Hematopoietic multipotent progenitor cell (in vitro differentiated cells): ENCODE data around the gene PIP5KL1. TPM values are rescaled to one million over a fixed set of nuclear protein-coding genes. Genes with fewer than 3 reads are reported as not detected.
"Not testable (repeated sequence)": the region's sequence is repeated elsewhere in the genome, so short reads cannot be mapped to it uniquely, and the experiment has no call there.

Source experiments
- DNase-seq, 3 donors: peaks; one replicate each; pipeline ENCODE4 v3.0.0-alpha.2; 2011 to 2015; ENCODE audit warnings: low read depth in 2 of 3, low spot score in 2 of 3
- total RNA-seq: library from RNA; depleted of rRNA; stranded (reverse); fragments of >200 nt; gene quantifications from one replicate; pipeline ENCODE4 v1.2.3, GENCODE V29; 2012

PIP5KL1 gene
- total RNA-seq, 1 donor, result 0.27 TPM

DNA sequence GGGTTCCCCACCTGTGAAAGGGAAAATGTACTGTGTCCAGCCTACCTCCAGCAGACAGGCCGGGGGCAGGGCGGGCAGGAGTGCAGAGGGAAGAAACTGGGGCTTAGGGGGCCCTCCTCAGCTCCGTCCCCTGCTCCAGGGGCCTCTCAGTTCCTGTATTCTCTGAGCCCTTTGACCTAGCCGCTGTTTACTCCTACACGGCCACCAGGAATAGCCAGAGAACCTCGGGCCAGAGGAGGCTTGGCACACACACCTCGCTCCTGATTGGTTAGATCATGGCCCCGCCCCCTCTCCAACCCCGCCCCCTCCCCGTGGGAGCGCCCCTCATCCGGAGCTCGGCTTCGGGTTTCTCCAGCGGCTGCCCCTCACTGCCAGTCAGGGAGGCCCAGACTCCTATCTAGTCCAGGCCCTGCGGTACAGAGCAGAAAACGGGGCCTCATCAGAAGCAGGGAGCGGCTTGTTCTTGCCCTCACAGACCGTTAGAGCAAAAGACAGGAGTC is 33.3 kb downstream of the PIP5KL1 start:
- peak in 2 of 3 donors; percentile 49 to 66 for DNase-seq

GRCh38 chr9:127896395-127897192 is 34.0 kb downstream of the PIP5KL1 start:
- DNase-seq, result no peak

GRCh38 chr9:127895811-127896210 is 34.8 kb downstream of the PIP5KL1 start:
- DNase-seq, result no peak

DNA sequence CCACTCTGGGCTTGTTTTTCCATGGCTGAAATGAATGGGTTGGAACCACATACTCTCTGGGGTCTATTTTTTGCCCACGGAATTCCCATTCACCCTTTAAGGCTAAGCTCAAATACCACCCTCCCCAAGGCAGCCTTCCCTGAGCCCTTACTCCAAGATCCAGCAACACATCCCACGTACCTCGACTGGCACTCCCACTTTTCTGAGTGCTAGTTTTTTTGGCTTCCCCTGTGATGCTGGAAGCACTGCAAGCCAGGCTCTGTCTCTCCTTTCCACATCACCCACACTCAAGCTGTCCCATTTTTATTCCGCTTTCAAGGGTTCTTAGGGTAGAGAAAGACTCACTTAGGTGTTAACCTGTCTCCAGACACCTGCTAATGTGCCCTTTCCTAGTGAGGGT is 37.2 kb downstream of the PIP5KL1 start:
- DNase-seq, result no peak

DNA sequence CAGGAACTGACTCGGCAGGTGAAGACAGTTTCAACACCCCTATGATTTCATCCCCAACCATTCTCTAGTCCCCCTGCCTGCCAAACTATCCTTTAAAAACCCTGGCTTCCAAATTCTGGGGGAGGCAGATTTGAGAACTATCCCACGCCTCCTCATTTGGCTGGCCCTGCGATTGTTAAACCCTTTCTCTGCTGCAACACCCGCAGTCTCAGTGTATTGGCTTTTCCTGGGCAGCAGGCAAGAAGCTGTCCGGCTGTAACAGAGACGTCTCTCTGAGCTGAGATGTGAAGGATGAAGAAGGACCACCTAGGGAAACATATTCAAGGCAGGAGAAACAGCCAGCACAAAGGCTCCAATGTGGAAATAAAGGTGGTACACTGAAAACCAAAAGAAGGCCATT is 37.7 kb downstream of the PIP5KL1 start:
- no peak for DNase-seq

GRCh38 chr9:127890053-127890452 is 40.5 kb downstream of the PIP5KL1 start:
- no peak for DNase-seq

- DNase-seq, result peak in 1 of 3 donors; percentile 38
Observed at GRCh38 chr9:127887792-127888191, 42.8 kb downstream of the PIP5KL1 start.

DNA sequence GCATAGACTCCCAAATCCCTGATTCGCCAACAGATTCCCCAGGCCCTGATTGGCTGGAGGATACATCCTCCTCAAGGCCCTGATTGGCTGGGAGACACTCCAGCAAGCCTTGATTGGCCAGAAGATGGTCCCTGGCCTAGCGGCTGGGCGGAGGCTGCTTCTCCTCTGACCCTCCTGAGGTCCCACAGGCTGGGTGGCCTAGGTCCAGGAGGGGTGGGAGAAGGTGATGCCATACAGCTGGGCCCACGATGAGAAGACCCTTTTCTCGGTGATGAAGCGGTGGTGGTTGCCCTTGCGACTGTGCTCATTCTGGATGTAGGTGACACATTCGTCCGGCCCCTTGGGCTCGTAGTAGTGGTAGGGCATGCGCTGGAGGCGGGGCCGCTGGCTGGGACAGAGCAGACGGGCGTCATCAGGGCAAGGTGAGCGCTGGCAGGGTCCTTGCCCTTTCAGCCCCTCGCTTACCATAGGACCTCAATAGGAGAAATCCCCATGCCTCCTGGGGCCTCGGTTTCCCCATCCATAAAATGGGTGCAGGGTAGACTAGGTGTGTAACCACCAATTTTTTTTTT is 44.1 kb downstream of the PIP5KL1 start:
- DNase-seq, result no peak

- no peak for DNase-seq
Observed at GRCh38 chr9:127885508-127886281, 44.9 kb downstream of the PIP5KL1 start.

DNA sequence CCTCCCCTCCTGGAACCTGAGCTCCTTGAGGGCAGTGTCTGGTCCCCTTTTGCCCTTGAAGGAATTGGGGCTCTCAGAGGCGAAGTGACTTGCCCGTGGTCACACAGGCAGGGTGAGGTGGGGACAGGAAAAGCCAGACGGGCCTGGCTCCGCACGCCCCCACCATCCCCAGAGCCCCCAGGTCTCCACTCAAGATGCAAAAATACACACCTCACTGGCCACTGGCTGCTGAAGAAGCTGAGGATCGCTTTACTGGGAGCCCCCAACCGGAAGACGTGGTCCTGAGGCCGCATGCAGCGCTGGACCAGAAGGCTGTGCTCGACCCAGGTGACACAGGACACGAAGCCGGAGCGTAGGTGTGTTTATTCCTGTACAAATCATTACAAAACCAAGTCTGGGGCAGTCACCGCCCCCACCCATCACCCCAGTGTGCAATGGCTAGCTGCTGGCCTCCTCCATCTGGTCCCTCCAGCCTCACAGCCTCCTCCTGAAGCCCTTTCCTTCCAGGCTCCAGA is 45.5 kb downstream of the PIP5KL1 start:
- no peak for DNase-seq

DNA sequence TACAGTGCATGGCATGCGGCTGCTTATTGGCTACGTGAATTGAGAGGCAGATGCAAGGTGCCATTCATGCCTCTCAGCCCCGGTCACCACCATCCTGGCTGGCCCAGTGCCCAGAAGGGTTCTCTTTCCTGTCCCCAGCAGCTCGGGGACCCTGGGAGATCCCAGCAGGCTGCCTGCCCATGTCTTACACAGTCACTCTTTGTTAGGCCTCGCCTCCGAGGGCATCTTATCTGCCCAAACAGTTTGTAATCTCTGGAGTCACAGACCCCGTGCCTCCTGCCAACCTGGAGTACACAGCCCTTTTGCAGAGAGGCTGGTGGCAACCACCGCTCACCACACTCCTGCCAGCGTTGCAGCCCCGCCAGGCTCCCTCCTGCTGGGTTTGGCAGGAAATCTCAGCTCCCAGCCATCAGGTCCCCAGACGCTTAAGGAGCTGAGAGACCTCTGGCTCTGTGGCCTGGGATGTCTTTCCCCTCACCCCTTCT is 46.1 kb downstream of the PIP5KL1 start:
- peak in 2 of 3 donors; percentile 95 to 99 for DNase-seq

DNA sequence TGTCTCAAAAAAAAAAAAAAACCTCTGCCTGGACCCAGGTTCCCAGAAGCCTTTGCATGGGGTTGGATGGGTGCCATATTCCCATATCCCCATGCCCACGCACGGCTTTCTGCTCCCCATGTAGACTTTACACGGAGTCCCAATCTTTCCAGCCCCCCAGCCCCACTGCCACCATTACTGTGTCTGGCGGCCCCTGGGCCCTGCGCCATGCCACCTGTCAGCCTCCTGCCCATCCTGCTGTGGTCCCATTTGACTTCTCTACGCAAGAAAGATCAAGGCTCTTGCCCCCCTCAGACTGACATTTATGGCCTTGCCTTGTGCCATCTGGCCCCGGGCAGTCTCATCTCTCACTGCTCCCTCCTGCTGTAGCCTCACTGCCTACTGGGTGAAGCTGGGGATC is 46.6 kb downstream of the PIP5KL1 start:
- no peak for DNase-seq

DNA sequence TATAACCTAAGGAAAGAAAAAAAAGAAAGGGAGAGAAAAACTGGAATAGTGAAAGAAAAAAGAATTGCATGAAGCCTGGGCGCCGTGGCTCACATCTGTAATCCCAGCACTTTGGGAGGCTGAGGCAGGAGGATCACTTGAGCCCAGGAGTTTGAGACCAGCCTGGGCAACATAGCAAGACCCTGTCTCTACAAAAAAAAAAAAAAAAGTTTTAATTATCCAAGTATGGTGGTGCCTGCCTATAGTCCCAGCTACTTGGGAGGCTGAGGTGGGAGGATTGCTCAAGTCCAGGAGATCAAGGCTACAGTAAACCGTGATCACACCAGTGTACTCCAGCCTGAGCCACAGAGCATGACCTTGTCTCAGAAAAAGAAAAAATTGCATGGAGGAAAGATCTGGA is 48.9 kb downstream of the PIP5KL1 start:
- not testable (repeated sequence) for DNase-seq

- no peak for DNase-seq
Observed at GRCh38 chr9:127880143-127880542, 50.4 kb downstream of the PIP5KL1 start.

- DNase-seq, result no peak
Observed at GRCh38 chr9:127878652-127879390, 51.8 kb downstream of the PIP5KL1 start.

- no peak for DNase-seq
Observed at GRCh38 chr9:127878001-127878651, 52.5 kb downstream of the PIP5KL1 start.

DNA sequence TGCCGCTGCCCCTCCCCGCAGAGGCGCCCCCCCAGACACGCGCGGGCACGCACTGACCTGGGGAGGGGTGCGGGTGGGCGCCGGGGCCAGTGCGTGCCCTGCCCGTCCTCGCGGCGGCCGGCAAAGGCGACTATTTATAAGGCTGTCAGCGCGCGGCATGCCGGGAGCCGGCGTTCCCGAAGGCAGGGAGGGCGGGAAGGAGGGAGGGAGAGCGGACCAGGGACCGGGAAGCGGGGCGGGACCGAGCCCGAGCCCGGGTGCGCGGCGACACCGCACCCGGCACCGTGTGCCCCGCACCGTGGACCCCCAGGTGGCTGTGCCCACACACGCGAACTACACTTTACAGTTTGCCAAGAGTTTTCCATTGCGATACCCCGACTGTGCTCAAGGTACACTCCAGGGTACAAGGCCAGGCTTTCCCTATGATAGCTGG is 53.0 kb downstream of the PIP5KL1 start, which contains the start of gene AK1:
Gene AK1 (minus strand): TSS at position 110 of the 433 bp plus-strand sequence. CDS start 3,058 bp downstream, outside the sequence.
- DNase-seq, result no peak

GRCh38 chr9:127876764-127877562 is 53.6 kb downstream of the PIP5KL1 start:
- no peak for DNase-seq
